Left forelimb (tissue), 1 donor: Measurements from ENCODE around the gene APOLD1.

Experiments
- DNase-seq: peaks from one replicate; pipeline ENCODE4 v3.0.0-alpha.2; 2018; ENCODE audit warnings: low spot score

The APOLD1 gene

GRCh38 chr12:12839873-12840579, 54.6 kb downstream of the APOLD1 start:
- DNase-seq, result no peak

DNA sequence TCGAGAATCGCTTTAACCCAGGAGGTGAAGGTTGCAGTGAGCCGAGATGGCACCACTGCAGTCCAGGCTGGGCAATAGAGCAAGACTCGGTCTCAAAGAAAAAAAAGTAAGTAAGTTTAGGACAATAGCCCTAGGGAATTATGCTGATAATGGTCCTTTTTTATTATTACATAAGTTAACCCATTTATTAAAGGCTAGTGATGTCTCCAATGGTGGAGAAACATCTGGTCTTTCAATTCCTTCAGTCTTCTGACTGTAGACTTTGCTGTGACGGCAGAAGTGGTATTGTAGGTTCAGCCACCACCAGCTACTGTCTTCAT, 55.1 kb downstream of the APOLD1 start:
- no peak for DNase-seq
